Head of caudate nucleus (tissue), 42 donors: ENCODE results near the gene ECSCR.
"Not testable (repeated sequence)": the region's sequence is repeated elsewhere in the genome, so short reads cannot be mapped to it uniquely, and the experiment has no call there.

Experiments
- DNase-seq, 42 donors: peaks; one replicate each; pipeline versions ENCODE4 v3.0.0 to v3.0.0-alpha.2; 2020 to 2021; ENCODE audit warnings: mixed read lengths in 7 of 42
- intact Hi-C: fragments of 100-400 bp; cut with DNase I; formaldehyde crosslinking; loops from one replicate; pipeline ENCODE4 v1.15.0; 2022

ECSCR gene, protein sequence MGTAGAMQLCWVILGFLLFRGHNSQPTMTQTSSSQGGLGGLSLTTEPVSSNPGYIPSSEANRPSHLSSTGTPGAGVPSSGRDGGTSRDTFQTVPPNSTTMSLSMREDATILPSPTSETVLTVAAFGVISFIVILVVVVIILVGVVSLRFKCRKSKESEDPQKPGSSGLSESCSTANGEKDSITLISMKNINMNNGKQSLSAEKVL

DNA sequence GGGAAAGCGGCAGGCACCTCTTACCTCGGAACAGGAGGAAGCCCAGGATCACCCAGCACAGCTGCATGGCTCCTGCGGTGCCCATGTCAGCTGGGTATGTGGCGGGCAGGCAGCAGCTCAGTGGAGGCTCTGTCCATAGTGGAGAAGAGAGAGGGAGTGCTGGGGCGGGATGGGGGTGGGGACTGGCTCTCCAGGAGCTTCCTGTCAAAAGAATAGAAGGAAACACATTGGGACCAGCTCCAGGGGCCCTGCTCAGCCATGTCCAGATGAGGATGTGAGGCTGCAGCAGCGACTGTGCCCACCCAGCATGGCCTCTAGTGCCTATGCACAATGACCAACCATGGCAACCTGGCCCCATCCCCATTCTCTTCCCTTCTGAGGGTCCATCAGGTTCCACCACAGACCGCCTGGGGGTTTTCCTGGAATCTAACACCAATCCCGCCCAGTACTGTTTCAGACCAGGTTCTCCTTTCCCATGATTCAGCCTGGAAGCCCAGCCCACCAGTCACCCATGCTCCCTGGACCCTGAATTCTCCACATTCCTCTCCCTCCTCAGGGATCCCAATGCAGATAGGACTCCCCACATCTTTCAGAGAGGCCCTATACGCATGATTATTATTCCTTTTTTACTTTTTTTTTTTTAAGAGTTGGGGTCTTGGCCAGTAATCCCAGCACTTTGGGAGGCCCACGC, at the start of gene ECSCR:
TSS of gene ECSCR (minus strand) at position 158 of the 691 bp plus-strand sequence. CDS start at position 85, 73 bp downstream.
- DNase-seq = no peak
- intact Hi-C loops = no loop called here

DNA sequence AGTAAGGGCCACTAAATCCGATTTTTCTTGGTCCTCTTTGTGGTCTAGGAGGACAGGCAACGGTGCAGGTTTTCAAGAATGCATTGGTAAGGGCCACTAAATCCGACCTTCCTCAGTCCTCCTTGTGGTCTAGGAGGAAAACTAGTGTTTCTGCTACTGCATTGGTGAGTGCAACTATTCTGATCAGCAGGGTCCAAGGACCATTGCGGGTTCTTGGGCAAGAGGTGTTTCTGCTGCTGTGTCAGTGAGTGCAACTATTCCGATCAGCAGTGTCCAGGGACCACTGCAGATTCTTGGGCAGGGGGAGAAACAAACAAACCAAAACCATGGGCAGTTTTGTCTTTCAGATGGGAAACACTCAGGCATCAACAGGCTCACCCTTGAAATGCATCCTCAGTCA, 42.2 kb upstream of the ECSCR start:
- DNase-seq, intact Hi-C loops: not testable (repeated sequence)

DNA sequence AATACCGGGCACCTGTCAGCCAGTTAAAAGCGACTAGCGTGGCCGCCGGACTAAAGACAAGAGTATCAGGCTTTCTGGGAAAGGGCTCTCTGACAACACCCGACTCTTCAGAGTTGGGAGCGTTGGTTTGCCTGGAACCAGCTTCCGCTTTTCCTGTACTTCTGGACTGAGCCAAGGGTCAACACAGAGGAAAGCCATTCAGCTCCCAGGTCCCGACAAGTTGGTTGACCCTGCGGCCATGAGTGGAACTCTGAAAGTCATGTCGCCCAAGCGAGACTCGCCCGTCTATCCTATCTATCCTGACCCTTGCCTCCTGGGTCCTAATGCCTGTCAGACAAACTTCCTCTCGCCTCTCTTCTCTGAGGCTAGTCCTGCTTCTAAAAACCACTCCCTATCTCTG, 41.3 kb upstream of the ECSCR start:
- peak in 2 of 42 donors; percentile 31 to 44 for DNase-seq
- intact Hi-C loops = not testable (repeated sequence)

DNA sequence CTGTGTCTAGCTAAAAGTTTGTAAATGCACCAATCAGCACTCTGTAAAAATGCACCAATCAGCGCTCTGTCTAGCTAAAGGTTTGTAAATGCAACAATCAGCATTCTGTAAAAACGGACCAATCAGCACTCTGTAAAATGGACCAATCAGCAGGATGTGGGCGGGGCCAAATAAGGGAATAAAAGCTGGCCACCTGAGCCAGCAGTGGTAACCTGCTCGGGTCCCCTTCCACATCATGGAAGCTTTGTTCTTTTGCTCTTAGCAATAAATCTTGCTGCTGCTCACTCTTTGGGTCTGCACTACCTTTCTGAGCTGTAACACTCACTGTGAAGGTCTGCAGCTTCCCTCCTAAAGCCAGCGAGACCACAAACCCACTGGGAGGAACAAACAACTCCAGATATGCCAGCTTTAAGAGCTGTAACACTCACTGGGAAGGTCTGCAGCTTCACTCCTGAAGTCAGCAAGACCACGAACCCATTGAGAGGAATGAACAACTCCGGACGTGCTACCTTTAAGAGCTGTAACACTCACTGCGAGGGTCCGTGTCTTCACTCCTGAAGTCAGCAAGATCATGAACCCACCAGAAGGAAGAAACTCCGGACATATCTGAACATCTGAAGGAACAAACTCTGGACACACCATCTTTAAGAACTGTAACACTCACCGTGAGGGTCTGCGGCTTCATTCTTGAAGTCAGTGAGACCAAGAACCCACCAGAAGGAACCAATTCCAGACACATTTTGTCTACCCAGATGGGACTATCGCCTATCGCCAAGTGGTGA, 40.7 kb upstream of the ECSCR start:
- DNase-seq, intact Hi-C loops: not testable (repeated sequence)

DNA sequence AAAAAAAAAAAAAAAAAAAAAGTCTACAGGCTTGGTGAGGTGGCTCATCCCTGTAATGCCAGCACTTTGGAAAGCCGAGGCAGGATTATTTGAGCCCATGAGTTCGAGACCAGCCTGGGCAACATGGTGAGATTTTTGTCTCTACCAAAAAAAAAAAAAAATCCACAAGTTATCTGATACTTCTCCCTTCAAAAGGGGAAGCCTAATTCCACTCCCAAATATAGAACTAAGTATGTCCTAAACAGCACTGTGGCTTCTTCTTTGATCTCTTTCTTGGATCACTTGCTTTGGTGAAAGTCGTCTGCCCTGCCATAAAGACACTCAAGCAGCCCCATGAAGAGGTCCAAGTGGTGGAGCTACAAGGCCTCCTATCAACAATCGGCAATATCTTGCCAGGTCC, 38.8 kb upstream of the ECSCR start:
- no peak for DNase-seq
- intact Hi-C loops = no loop called here

DNA sequence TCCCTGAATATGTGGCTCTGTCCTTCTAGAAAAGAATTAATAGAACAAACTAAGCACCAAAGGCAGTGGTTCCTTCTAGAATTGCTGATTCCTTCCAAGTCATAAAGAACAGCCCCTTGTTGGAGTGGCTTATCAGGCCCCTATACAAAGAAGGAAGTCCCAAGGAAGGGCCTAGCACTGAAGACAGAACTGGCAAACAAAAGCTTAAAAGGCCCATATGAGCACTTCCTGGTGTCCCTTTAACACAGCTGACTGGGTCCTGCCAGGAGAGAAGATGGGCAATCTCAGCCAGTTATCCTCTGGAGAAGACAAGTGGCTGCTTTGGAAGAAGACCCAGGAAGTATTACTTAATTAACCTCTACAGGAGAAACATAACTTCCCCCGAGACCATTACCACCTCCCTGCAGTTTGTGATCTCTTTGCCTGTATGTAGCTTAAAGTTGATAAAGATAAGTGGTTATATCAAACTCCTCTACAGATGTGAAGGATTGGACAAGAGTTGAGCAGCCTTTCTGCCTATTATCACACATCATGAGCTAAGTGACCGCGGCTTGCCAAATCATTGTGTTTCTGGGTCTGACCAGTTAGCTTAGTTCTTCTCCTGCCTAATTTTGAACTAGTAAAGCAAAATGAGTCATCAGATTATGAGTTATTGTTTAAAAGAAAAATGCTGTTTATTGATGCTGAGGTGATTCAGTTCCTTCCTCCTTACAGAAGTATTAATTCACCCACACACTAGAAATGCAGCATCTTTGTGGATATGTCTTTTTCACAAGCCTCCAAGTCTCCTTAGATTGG, 33.3 kb upstream of the ECSCR start:
- intact Hi-C loops = no loop called here
- no peak for DNase-seq

DNA sequence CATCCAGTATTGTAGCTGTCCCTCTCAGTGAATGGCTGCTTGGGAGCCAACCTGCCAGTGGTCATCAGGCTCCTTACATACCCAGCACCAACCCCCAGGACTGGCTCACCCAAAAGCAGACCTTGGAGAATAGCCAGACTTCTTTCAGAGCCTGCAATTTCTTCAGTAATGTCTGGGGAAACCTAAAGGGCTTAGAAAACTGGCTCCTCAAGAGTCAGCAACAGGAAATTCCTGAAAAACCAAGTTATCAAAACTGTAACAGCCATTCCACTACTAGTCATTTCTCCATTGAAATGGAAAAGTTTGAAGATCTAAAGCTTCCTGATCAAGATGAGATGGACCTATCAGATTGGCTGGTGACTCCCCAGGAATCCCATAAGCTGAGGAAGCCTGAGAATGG, 32.3 kb upstream of the ECSCR start:
- no peak for DNase-seq
- intact Hi-C loops = no loop called here

DNA sequence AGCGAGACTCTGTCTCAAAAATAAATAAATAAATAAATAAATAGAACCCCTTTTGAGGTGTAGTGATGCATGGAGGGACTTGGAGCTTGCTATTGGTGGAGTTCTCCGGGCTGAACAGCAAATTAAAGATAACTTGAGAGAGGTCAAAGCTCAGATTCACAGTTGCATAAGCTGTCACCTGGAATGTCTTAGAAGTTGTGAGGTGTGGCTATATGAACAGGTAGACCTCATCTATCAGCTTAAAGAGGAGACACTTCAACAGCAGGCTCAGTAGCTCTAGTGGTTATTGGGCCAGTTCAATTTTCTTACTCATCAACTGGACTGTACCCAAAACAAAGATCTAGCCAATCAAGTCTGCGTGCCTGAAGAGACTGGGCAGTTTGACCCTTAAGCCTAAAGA, 31.7 kb upstream of the ECSCR start:
- no peak for DNase-seq
- intact Hi-C loops = no loop called here

DNA sequence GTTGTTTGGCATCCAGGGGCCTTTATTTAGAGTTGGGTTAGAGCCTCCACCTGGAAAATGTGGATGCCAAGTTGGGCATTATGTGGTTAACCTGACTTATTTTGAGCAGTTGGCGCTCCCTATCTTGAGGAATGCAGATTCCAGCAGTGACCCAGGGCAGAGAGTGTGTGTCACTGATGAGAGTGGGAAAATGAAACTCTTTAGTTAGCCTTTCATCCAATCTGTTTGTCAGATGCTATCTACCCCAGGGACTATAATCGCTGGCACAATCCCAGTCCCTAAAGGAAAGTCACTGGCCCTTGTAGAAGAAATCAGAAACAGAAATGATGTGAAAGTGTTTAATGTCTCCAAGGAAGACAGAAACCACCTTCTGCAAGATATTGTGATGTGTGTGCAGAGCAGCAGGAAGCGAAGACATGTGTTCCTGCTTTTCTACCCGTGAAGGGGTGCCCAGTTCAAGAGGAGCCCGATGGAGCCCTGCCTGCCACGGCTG, 30.2 kb upstream of the ECSCR start:
- no peak for DNase-seq
- intact Hi-C loops = no loop called here

DNA sequence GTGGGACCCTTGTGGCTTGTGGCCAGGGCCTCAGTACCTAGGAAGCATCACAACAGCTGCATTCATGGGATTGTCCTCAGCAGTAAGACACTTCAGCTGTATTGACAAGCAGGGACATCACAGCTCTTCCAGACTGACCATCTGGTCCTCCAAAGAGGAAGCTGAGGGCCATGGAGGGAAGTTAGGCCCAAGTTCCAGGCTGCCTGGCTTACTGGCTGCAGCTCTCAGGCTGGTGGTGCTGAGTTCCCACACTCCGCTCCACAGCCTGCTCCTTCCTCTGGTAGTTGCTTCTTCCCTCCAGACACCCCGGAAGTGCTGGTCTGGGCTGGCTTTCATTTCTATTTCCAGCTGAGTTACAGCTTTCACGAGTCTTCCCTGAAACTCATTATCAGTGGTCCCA, 25.7 kb upstream of the ECSCR start:
- intact Hi-C loops = no loop called here
- DNase-seq = peak in 34 of 42 donors; percentile 14 to 66 (median 44)

DNA sequence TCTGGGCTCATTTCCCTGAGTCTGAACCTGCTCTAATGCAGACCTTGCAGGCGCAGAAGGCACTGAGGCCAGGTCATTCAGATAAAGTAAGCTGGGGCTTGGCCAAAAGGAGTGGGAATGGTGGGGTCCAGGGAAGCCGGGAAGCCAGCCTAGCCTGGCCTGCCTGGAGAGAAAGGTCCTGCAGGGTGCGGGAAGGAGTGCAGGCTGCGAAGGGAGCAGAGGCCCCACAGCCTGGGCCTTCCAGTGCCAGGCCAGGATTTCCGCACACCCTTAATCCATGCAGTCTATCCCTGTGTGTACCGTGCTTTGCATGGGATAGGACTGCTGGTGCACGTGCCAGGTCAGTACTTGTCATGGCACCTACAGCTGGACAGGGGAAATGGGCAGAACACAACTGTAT, 23.7 kb upstream of the ECSCR start:
- no peak for DNase-seq
- intact Hi-C loops = no loop called here

DNA sequence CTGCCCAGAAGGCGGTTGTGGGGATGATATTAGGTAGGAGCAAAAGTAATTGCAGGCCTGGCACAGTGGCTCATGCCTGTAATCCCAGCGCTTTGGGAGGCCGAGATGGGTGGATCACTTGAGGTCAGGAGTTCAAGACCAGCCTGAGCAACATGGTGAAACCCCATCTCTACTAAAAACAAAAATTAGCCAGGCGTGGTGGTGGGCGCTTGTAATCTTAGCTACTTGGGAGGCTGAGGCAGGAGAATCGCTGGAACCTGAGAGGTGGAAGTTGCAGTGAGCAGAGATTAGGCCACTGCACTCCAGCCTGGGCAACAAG, 20.3 kb upstream of the ECSCR start:
- DNase-seq = peak in 1 of 42 donors; percentile 12
- intact Hi-C loops = not testable (repeated sequence)

DNA sequence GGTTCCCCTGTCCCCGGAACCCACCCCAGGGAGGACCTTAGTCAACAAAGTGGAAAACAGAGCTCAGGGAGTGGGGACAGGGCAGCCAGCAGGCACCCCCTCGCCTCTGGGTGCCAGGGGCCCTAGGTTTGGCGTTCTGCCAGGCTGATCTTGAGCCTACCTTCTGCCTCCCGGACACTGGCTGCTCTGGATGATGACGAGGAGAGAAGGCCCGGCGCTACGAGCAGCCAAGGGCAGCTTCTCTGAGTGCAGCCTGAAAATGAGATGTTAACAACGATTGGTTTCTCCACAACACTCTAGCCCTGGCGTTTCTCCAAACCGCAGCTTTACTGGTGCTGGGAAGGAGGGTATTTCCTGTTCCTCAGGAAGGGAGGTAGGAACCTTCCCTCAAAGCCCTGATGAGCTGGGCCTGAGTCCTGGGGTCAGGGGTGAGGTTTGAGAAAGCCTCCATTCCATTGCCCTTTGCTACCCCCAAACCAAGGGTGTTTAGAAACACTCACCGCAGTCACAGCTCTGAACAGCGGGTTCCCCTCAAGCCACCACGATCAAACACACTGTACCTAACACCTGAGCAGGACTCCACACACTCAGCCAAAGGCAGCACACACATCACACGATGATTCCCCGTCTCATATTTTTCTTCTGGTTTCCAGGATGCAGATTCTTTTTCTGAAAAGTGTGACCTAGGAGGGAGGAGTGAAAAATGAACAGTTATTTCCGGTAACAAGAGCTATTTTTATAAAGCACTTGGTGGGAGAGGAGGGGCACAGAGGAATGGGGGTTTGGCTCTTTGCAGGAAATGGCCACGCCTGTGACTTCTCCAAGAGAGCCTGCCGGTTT, 19.7 kb upstream of the ECSCR start, which contains the start of gene STING1:
TSS of gene STING1 (minus strand) at position 709 of the 840 bp plus-strand sequence. CDS start 1,054 bp downstream, outside the sequence.
- DNase-seq = peak in 41 of 42 donors; percentile 18 to 70 (median 47)
- intact Hi-C loops = no loop called here

DNA sequence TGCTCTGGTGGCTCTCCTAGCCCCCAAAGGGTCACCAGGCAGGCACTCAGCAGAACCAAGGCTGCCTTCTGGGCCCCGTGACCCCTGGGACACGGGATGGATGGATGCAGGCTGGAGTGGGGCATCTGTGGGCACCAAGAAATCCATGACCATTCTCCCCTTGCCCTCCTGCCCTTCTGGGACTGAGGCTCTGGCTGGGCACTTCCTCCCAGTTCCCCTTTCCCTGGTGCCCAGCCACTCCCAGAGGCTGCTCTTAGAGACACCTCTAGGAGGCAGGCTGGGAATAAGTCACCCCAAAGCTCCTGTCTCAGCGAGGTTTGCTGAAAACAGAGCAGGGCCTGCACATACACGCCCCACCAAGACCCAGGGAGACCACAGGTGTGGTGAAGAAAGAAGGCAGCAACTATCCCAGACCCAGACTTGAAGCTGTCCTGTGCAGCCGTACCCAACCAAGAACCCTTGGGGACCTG, 19.1 kb upstream of the ECSCR start:
- intact Hi-C loops = no loop called here
- peak in 34 of 42 donors; percentile 15 to 83 (median 48) for DNase-seq

DNA sequence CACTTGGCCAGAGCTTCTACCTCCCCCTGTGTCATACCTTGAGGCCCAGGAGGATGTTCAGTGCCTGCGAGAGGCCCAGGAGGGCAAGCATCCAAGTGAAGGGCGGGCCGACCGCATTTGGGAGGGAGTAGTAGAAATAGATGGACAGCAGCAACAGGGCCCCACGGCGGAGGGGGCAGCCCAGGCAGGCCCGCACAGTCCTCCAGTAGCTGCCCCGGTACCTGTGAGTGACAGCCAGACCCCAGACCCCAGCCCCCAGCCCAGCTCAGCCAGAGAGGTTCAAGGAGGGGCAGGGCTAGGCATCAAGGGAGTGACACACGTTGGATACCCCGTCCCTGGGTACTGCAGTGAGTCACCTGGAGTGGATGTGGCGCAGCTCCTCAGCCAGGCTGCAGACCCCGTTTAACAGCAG, 18.6 kb upstream of the ECSCR start:
- intact Hi-C loops = no loop called here
- DNase-seq = no peak

DNA sequence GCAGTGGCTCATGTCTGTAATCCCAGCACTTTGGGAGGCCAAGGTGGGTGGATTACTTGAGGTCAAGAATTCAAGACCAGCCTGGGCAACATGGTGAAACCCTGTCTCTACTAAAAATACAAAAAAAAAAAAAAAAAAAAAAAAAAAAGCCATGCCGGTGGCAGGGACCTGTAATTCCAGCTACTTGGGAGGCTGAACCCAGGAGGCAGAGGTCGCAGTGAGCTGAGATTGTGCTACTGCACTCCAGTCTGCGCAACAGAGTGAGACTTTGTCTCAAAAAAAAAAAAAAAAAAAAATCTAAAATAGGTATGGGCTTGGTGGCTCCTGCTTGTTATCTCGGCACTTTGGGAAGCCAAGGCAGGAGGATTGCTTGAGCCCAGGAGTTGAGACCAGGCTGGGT, 17.2 kb upstream of the ECSCR start:
- DNase-seq = not testable (repeated sequence)

DNA sequence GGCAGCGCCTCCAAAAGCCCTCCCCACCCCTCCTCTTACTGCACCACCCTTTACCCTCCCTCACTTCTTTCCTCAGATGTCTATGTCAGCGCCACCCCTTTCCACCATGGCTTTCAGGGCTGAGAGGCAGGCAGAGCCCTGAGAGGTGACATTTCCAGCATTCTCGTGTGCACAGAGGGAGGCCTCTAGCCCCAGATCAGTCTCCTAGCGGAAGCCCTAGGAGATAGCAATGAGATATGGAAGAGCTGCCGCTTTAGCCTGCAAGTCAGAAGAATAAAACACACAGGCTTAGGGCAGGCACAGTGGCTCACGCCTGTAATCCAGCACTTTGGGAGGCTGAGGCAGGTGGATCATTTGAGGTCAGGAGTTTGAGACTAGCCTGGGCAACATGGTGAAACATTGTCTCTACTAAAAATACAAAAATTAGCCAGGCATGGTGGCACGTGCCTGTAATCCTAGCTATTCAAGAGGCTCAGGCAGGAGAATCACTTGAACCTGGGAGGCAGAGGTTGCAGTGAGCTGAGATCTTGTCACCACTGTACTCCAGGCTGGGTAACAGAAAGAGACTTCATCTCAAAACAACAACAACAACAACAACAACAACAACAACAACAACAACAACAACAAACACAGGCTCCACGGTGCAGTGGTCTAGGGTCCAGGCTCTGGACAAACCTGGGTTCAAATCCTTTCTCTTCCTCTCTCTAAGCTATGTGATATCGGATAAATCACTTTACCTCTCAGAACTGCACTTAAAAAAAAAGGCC, 16.3 kb upstream of the ECSCR start:
- DNase-seq, intact Hi-C loops: not testable (repeated sequence)

More for the DNA sequence above, 17.2 kb upstream of the ECSCR start:
- intact Hi-C loops = not testable (repeated sequence)
